NB4 (cell line): ENCODE measurements around the gene CST1.
"Not testable (repeated sequence)": the region's sequence is repeated elsewhere in the genome, so short reads cannot be mapped to it uniquely, and the experiment has no call there.

Experiments
- MYC ChIP-seq: IDR thresholded peaks from 2 replicates; pipeline ENCODE4 v1.6.1; 2011; ENCODE audit warnings: low read depth, low read length
- POLR2A ChIP-seq: IDR thresholded peaks from 2 replicates; pipeline ENCODE4 v1.6.1; 2011; ENCODE audit warnings: mild to moderate bottlenecking; ENCODE audit not compliant: insufficient read length; ENCODE audit errors: extremely low read depth
- TF ChIP-seq, protein P1 (sequence below): IDR thresholded peaks from 2 replicates; pipeline ENCODE4 v1.6.1; 2011; ENCODE audit warnings: low read depth, low read length
- TF ChIP-seq, protein P2 (sequence below): IDR thresholded peaks from one replicate; pipeline ENCODE4 v1.5.1; 2012; ENCODE audit warnings: low read depth, low read length

DNA sequence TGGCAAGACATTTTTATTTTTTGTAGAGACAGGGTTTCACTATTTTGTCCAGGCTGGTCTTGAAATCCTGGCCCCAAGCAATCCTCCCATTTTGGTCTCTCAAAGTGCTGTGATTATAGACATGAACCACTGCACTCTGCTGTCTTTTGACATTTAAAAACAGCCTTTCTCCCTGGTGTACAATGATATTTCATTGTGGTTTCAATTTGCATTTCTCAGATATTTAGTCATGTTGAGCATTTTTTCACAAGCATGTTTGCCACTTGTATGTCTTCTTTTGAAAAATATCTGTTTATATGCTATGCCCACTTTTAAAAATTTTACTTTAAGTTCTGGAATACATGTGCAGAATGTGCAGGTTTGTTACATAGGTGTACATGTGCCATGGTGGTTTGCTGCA, 27.9 kb upstream of the CST1 start:
- not testable (repeated sequence) for TF ChIP-seq POLR2A, MYC
- TF ChIP-seq, protein P1, sequence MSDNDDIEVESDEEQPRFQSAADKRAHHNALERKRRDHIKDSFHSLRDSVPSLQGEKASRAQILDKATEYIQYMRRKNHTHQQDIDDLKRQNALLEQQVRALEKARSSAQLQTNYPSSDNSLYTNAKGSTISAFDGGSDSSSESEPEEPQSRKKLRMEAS, result not testable (repeated sequence)
- TF ChIP-seq, protein P2, sequence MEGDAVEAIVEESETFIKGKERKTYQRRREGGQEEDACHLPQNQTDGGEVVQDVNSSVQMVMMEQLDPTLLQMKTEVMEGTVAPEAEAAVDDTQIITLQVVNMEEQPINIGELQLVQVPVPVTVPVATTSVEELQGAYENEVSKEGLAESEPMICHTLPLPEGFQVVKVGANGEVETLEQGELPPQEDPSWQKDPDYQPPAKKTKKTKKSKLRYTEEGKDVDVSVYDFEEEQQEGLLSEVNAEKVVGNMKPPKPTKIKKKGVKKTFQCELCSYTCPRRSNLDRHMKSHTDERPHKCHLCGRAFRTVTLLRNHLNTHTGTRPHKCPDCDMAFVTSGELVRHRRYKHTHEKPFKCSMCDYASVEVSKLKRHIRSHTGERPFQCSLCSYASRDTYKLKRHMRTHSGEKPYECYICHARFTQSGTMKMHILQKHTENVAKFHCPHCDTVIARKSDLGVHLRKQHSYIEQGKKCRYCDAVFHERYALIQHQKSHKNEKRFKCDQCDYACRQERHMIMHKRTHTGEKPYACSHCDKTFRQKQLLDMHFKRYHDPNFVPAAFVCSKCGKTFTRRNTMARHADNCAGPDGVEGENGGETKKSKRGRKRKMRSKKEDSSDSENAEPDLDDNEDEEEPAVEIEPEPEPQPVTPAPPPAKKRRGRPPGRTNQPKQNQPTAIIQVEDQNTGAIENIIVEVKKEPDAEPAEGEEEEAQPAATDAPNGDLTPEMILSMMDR, result not testable (repeated sequence)
